ENCODE measurements around the gene NGFR. TPM values are rescaled to one million over a fixed set of nuclear protein-coding genes. Genes with fewer than 3 reads are reported as not detected.

NGFR gene
- total RNA-seq, 1 donor from 2014 or later: 131 TPM

- H3K27me3 Mint-ChIP-seq (ENCODE audit: unreplicated experiment): peaks cover 17% of the 10 kb centered on the region
- H3K4me1 Mint-ChIP-seq (ENCODE audit: low read depth, unreplicated experiment): peaks cover 27% of the 10 kb centered on the region
- peaks cover 8% of the 10 kb centered on the region for H3K9me3 Mint-ChIP-seq (ENCODE audit: unreplicated experiment)
- peak overlapping the region; percentile 15 for H3K4me3 Mint-ChIP-seq (ENCODE audit: unreplicated experiment)
- H3K36me3 Mint-ChIP-seq (ENCODE audit: unreplicated experiment): no peaks in the 10 kb centered on the region
- H3K27ac Mint-ChIP-seq (ENCODE audit: unreplicated experiment): no peak overlapping the region
- TF ChIP-seq CTCF (IDR thresholded peaks at IDR 0.05; ENCODE audit: partially characterized antibody, unreplicated experiment): no peak
- DNase-seq: no peak
Observed at GRCh38 chr17:49468811-49469385, 26.2 kb upstream of the NGFR start.

GRCh38 chr17:49469831-49470810 lies 25.0 kb upstream of the NGFR start:
- Mint-ChIP-seq H3K4me3 (ENCODE audit: unreplicated experiment) (peak overlapping the region; percentile 72), H3K36me3 (ENCODE audit: unreplicated experiment) (no peaks in the 10 kb centered on the region)

GRCh38 chr17:49471089-49471683 lies 23.9 kb upstream of the NGFR start:
- Mint-ChIP-seq H3K4me3 (ENCODE audit: unreplicated experiment) (peak overlapping the region; percentile 72), H3K4me1 (ENCODE audit: low read depth, unreplicated experiment) (peaks cover 27% of the 10 kb centered on the region), H3K27ac (ENCODE audit: unreplicated experiment) (peak overlapping the region; percentile 36), H3K36me3 (ENCODE audit: unreplicated experiment) (no peaks in the 10 kb centered on the region), H3K27me3 (ENCODE audit: unreplicated experiment) (peaks cover 20% of the 10 kb centered on the region), H3K9me3 (ENCODE audit: unreplicated experiment) (peaks cover 13% of the 10 kb centered on the region)
- no peak for DNase-seq
- TF ChIP-seq CTCF (IDR thresholded peaks at IDR 0.05; ENCODE audit: partially characterized antibody, unreplicated experiment): no peak

More at GRCh38 chr17:49469831-49470810, 25.0 kb upstream of the NGFR start:
- no peak for TF ChIP-seq CTCF (IDR thresholded peaks at IDR 0.05; ENCODE audit: partially characterized antibody, unreplicated experiment)
- no peak overlapping the region for H3K27ac Mint-ChIP-seq (ENCODE audit: unreplicated experiment)
- H3K9me3 Mint-ChIP-seq (ENCODE audit: unreplicated experiment): peaks cover 13% of the 10 kb centered on the region
- peaks cover 27% of the 10 kb centered on the region for H3K4me1 Mint-ChIP-seq (ENCODE audit: low read depth, unreplicated experiment)
- H3K27me3 Mint-ChIP-seq (ENCODE audit: unreplicated experiment): peaks cover 19% of the 10 kb centered on the region
- peak; percentile 74 for DNase-seq

- H3K9me3 Mint-ChIP-seq (ENCODE audit: unreplicated experiment): peaks cover 12% of the 10 kb centered on the region
- TF ChIP-seq CTCF (IDR thresholded peaks at IDR 0.05; ENCODE audit: partially characterized antibody, unreplicated experiment): no peak
- DNase-seq: no peak
- H3K4me3 Mint-ChIP-seq (ENCODE audit: unreplicated experiment): peak overlapping the region; percentile 63
- H3K27me3 Mint-ChIP-seq (ENCODE audit: unreplicated experiment): peaks cover 20% of the 10 kb centered on the region
- peaks cover 27% of the 10 kb centered on the region for H3K4me1 Mint-ChIP-seq (ENCODE audit: low read depth, unreplicated experiment)
- no peaks in the 10 kb centered on the region for H3K36me3 Mint-ChIP-seq (ENCODE audit: unreplicated experiment)
- peak overlapping the region; percentile 36 for H3K27ac Mint-ChIP-seq (ENCODE audit: unreplicated experiment)
Observed at GRCh38 chr17:49471769-49472168, 23.3 kb upstream of the NGFR start.
